GM21529 (cell line): ENCODE data around the gene MED27.
"Not testable (repeated sequence)": the region's sequence is repeated elsewhere in the genome, so short reads cannot be mapped to it uniquely, and the experiment has no call there.

Experiments
- ATAC-seq: cut with Tn5 transposase; IDR thresholded peaks from one replicate; pipeline ENCODE4 v1.9.1; 2021; ENCODE audit not compliant: unreplicated experiment

The MED27 gene

DNA sequence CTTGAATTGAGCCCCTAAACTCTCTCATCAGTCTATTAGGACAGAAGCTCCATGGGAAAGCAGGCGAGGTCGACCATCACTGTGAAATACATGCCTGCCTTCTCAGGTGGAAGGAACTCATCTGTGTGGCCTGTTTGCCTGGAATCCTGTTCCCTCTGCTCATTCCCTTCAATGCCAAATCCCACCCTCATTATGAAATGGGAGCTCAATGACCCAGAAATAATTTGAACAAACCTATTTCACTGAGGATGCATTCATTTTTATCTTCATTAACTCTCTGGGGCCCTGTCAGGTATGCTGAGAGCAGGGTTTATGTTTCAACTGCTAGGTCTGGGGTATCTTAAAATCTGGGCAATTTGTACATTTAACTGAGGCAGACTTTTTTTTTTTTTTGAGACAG is 142.2 kb downstream of the MED27 start:
- ATAC-seq, result no peak

- no peak for ATAC-seq
These were observed 142.7 kb downstream of the MED27 start for GRCh38 chr9:131936929-131937328.

DNA sequence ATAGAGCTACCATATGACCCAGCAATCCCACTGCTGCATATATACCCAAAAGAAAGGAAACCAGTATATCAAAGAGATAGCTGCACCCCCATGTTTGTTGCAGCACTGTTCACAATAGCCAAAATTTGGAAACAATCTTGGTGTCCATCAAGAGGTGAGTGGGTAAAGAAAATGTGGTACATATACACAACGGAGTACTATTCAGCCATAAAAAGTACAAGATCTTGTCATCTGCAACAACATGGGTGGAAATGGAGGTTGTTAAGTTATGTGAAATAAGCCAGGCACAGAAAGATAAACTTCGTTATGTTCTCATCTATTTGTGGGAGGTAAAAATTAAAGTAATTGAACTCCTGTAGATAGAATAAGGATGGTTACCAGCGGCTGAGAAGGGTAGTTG is 145.0 kb downstream of the MED27 start:
- ATAC-seq, result no peak

DNA sequence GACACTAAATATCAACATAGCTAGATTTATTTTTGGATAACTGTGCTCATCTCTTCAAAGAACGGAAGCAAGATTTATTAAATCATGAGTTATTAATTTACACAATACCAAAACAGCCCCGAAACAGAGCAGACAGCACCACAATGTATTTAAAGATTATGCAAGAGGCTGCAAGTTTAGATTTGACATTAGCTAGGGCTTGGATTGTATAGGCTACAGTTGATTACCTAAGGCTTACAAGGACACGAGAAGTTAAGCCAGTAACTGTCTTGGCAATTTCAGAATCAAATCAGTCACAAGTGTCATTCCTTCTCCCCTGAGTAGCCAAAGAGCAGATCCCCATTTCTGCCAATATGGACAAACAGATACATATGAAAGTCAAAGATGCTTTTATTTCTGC is 152.6 kb downstream of the MED27 start:
- ATAC-seq, result no peak

DNA sequence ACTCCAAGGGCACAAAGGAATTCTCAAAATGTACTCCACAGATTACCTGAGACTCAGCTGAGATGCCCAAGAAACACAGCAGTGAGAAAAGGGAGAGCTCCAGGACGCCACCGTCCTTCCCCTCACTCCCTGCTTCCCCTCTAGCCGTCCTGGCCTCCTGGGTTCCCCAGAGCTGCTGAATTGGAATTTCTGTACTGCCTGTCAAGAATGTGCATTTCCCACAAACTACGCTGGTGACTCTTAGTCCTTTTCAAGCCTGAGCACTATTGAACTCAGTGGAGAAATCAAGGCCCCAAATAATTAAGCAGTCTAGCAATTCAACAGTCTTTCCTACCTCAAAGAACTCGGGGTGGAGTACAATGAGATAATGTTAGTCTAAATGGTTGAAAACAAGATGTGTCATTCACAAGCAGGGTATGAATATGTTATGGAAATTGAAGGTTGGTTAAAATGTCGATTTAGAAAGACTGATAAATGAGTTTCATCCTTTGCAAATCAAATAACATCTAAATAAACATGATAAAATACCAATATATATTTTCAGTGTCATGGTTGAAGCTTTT is 153.2 kb downstream of the MED27 start:
- no peak for ATAC-seq

GRCh38 chr9:131925677-131926177 is 153.9 kb downstream of the MED27 start:
- ATAC-seq, result no peak

DNA sequence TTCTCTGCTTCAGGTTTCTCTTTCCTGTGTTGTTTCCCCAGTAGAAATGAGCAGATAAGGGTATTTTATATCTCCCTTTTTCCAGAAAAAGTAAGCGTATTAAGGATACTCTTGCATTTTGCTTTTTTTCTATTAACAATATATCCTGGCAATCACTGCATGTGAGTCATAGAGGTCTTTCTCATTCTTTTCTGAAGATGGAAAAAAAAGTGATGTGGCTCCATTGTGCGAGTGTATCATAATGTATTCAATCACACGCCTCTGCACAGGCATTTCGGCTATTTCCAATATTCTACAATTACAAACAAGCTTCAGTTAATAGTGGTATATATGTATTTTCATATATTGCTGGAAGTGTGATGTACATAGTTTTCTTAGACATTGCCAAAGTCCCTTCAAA is 155.9 kb downstream of the MED27 start:
- no peak for ATAC-seq

- no peak for ATAC-seq
These were observed 156.5 kb downstream of the MED27 start for GRCh38 chr9:131923132-131923671.

DNA sequence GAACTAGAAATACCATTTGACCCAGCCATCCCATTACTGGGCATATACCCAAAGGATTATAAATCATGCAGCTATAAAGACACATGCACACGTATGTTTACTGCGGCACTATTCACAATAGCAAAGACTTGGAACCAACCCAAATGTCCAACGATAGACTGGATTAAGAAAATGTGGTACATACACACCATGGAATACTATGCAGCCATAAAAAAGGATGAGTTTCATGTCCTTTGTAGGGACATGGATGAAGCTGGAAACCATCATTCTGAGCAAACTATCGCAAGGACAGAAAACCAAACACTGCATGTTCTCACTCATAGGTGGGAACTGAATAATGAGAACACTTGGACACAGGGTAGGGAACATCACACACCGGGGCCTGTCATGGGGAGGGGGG is 158.0 kb downstream of the MED27 start:
- not testable (repeated sequence) for ATAC-seq

DNA sequence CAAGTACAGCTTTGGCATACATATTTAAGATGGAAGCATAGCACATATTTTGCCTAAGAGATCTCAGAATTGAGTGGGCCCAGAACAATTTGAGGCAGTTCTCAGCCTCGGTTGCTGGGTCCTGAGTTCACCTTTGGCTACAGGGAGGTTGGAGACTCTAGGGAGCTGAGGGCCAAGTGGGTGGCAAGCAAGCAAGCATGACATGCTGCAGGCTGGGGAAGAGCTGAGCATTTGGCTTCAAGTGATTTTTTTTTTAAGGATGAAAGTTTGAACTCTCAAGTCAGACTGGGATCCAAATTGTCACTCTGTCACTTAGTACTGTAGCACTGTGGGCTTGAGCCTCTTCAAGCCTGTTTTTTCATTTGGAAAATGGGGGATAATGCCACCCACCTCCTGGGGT is 160.5 kb downstream of the MED27 start:
- ATAC-seq, result no peak

- no peak for ATAC-seq
These were observed 161.2 kb downstream of the MED27 start for GRCh38 chr9:131918481-131918880.

DNA sequence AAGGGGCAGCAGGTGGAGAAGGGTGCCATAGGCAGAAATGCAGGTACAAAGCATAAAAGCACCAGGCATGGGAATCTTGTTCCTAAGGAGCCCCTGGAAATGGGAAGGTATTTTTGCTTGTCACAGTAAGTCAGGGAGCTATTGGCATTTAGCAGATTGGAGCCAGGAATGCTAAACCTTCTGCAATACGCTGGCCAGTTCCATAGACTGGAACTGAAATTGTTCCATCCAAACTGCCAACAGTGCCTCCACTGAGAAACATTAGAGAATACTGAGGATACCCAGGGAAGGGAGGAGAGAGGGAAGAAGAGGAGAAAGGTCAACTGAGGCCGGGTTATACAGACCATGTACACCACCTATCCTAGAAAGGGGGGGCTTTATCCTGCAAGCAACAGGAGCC is 162.7 kb downstream of the MED27 start:
- no peak for ATAC-seq

DNA sequence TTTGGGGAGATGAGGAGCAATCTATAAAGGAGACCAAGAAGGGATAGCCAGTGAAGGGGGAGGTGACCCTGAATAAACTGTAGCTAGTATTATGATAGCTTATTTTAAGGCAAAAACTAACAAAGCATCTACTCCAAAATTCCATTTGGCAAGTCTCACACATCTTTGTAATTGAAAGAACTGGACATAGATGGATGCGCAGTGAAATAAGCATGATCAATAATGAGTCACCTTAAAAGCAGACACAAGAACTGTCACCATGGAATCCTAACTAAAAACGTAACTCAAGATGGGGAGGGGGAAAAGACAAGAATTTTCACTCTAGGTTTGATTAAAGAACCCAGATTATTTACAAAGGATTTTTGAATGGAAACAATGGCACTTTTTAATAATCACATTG is 164.5 kb downstream of the MED27 start:
- no peak for ATAC-seq

DNA sequence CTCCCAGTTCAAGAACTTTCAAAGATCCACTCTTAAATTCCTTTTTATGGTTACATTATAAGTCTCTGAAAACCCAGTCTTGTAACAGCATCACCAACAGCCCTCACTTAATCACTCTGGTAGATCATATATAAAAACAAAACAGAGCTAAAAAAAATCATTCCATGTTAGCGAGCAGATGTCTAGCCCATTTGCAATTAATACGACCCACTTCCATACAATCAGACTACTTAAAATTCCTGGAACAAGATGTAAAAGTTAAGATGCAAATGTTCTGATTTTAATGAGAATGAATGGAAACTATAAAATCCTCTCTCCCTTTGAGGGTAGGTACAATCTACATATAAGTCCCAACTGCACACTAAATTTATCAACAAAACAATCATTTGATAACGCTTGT is 167.0 kb downstream of the MED27 start:
- no peak for ATAC-seq

GRCh38 chr9:131912069-131912468 is 167.6 kb downstream of the MED27 start:
- ATAC-seq, result no peak

DNA sequence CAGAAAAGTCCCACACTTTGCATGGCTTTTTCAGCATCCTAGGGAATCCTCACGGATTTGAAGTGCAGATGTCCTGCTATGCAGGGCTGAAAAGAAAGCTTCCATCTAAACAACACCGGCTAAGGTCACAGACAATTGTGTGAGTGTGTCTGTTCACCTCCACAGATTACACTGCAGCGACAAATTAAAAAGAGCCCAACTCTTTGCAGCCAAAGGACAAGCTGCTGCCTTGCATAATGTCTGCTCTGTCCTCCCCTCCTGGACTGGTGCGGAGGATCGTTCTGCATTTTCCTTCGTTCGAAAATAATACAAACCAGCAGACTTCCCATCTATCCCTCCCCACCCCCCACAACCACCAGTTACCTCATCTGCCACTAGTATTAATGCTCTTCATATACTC is 169.1 kb downstream of the MED27 start:
- no peak for ATAC-seq

- ATAC-seq, result no peak
These were observed 174.5 kb downstream of the MED27 start for GRCh38 chr9:131905144-131905543.

DNA sequence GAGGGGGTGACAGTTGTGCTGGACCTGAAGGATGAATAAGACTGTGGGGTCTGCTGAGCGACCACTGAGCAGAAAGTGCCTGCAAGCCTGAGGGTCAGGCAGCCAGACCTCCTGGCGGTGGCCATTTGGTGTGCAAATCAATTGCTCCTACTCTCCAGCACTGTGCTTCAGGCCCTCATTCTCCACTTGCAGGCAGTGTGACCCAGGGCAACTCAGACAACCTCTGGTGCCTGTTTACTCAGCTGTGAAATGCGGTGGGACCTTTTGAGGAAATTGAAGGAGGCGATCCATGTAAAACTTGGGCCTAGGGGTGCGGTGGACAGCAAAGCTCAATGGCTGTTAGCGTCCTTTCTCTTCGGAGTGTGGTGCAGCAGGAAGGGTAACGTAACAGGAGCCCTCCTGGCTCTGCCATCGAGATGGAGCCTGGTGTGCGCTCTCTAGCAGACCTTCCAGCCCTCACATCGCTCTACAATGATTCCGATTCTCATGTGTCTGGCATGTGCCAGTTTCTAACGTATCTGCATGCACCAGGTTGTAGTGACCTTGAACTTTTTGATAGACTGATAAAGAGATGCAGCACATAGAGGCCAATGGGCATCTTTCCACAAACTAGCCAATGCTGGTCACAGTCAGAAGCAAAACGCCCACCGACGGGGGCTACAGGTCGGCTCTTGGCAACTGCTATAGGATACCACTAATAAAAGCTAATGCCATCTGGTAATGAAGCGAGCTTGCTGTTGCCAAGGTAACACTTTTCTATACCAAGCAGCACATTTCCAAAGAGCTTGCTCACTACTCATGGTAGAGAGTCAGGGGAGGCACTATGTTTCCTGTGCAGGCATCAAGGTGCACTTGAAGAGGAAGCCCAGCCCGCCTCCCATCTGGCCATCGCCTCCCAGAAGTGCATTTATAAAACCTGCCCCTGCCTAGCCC is 180.1 kb downstream of the MED27 start:
- ATAC-seq, result no peak

DNA sequence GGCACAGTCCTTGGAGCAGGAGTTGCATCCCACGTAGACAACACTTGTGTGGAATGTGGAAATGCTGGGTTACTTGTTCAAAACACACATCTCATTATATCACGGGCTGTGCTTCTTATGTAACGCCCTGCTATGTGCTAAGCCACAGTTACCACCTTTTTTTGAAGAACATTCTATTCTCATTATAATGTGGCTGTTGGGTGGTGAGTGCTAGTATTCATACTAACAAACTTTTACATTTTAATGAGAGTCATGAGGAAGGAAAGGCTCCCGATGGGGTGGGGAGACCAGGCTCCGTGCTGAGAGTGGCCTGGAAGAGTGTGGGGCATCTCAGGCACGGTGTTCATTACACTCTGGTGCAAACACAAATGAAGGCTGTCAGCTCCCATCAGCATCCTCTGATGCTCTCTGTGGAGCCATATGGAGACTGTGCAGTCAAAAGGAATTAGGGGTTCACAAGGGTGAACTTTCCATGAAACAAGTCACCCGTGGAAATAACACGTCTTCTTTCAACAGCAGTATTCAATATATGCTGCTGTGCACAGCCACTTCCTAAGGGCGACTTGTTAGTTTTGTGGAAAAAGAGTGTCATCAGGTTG is 186.7 kb downstream of the MED27 start:
- ATAC-seq, result no peak

DNA sequence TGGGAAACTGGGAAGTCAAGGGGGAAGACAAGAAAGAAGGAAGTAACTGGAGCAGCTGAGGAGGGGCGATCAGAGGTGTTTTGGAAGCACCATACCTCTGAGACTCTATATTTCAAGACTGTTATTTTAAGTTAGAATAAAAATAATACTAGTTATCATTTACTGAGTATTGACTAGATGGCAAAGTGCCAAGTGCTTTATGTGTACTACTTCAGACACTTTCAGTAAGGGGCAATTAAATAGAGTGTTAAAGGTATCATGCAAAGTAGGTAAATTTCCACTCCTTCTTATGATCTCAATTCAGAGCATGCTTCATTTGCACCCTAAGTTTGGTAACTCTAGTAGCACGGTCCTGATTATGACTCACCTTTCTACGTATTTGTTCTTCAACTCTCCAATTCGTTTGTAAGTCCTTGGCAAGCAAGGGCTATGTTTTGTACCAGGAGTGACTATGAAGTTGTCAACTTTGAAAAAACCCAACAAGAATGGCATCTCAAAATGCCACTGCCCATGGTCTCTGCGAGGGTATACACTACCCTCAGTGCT is 187.4 kb downstream of the MED27 start:
- ATAC-seq, result no peak

GRCh38 chr9:131891598-131891997 is 188.1 kb downstream of the MED27 start:
- ATAC-seq, result no peak
